HuH-7 (cell line): ENCODE data around the gene MUSK.
"Not testable (repeated sequence)": the region's sequence is repeated elsewhere in the genome, so short reads cannot be mapped to it uniquely, and the experiment has no call there.

Experiments used
- DNase-seq: peaks from one replicate; pipeline ENCODE4 v3.0.0; 2011; ENCODE audit warnings: low spot score

The MUSK gene

DNA sequence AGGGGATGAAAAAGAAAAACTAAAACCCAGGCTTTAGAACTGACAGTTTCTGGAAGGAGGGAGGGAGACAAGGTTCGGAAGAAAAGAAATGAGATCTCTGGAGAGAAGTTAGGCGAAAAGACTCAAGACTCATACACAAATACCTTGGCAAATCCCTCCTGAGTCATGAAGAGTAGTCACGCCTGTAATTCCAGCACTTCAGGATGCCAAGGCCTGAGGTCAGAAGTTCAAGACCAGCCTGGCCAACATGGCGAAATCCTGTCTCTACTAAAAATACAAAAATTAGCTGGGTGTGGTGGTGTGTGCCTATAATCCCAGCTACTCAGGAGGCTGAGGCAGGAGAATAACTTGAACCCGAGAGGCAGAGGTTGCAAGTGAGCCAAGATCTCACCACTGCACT is 27.3 kb downstream of the MUSK start:
- not testable (repeated sequence) for DNase-seq

DNA sequence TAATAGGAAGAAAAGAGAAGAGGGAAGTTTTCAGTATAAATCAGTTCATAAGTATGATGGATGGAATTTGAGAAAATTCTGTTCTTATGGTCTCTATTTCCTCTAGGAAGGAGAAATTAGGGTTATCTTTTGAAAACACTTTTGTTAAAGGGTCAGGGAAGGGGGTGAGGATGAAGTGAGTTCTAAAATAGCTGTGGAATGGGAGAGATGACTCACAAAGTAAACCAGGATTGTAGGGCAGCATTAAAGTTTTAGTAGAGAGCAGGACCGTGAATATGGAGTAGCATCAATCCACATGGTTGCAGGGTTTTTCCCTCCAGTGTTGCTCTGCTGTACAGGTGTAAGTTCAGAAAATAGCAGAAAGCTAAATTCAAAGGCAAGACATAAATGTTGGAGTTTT is 32.4 kb downstream of the MUSK start:
- DNase-seq, result no peak

DNA sequence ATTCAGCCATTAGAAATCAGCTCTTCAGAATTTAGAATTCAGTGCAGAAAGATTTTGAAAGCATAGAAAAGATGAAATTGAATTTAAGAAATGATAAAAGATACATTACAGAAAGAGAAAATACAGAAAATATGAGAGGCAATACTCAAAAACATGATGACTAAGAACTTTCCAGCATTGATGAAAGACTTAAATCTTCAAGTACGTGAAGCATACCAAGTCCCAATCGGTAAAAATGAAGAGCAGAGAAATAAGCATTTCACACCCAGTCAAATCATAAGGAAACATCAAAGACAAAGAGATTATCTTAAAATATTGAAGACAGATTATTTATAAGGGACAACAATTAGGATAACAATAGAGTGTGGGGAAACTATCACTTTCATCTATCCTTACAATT is 35.1 kb downstream of the MUSK start:
- no peak for DNase-seq

DNA sequence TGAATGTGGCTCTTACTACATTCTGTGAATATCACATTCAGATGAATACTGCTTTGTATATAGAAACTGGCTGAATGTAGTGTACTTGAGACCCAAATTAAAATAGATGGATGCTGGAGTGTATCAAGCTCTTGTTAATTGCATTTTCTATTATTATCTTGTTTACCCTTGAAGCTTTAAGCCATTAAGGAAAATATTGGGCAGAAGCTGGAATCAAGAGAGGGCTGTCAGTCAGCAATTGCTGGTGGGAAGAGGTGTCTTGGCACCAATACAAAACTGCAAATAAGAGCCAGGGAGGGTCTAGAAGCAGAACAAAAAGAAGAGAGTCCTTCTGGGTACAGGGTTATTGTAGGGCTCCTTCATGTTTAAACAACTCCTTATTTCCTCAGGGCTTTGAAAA is 38.8 kb downstream of the MUSK start:
- no peak for DNase-seq

DNA sequence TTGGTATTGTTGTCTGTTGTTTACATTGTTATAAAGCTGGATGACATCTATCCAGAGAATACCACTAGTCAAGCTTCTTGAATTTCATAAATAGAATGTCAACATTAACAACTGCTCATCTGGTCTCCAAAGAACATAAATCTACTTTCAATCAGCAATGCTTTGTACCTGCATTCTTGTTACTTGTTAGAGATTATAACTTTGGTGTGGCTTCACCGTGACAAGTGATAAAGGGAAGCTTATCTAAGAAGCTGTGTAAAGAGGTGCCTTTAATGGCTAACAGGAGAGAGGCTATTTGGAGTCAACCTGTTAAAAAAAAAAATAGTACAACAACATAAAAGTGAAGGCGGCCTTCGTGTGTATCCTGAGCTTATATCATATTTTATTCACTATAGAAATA is 41.8 kb downstream of the MUSK start:
- no peak for DNase-seq

DNA sequence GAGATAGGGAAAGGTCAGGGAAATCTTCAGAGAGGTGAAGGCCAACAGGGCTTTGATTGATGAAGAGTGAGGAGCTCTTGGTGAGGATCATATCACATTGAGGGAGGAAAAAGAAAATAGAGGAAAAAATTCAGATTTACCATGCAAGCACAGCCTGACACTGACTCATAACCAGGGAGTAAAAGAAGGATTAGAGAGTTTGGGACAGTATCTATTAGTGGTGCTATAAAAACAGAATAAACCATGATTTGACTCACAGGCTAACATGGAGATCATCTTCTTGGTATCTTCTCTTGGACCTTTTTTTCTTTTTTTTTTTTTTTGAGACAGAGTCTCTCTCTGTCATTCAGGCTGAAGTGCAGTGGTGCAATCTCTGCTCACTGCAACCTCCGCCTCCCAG is 44.4 kb downstream of the MUSK start:
- no peak for DNase-seq

DNA sequence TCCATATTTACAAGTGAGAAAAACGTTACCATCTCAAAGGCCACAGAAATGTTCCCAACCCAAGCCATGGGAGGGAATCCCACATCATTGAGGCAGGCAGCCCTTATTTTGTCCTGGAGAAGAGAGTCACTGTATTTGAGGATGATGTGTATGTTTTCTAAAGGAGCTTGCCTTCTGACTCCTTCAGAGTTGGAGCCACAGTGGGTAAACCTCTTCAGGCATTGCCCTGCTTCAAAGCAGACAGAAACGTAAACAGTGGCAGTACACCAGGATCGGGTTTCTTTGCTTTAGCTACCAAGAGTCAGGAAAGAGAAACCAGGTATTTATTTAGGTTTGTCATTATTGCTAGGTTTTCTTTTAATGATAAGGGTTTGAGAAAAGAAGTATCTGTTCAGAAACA is 45.7 kb downstream of the MUSK start:
- DNase-seq, result peak; percentile 11

DNA sequence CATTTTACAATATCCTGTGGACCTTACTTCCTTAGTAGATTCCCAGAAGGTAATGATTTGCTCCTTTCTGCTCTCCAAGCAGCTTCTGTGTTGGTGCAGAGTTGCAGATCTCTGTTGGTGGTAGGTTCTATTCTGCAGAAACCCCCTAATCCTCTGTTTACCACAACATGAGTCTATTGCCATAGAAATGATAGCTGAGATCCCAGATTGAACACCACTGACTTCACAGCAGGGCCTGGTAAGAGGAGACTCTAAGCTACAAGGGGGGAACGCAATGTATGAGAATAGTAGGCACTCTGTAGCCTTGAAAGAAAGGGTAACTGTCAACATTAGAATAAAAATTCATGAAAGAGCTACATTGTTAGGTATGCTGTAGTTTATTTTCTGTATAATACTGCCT is 59.5 kb downstream of the MUSK start:
- DNase-seq, result no peak

DNA sequence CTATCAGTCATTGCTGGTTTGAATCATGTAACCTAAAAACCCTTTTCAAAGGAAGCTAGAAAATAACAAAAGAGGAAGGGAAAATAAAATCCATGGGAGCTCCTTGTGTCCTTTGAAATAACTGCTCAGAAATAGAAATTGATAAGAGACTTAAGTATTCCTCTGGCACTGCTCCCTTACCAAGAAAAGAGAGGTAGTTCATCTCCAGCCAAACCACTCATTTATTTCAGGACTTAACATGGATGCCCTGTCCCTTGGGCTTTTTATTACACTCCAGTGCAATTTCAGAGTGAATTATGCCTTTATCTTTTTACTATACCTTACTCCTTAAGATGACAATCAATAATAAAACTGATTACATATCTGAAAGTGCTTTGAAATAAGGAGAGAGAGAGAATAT is 61.0 kb downstream of the MUSK start:
- DNase-seq, result no peak

DNA sequence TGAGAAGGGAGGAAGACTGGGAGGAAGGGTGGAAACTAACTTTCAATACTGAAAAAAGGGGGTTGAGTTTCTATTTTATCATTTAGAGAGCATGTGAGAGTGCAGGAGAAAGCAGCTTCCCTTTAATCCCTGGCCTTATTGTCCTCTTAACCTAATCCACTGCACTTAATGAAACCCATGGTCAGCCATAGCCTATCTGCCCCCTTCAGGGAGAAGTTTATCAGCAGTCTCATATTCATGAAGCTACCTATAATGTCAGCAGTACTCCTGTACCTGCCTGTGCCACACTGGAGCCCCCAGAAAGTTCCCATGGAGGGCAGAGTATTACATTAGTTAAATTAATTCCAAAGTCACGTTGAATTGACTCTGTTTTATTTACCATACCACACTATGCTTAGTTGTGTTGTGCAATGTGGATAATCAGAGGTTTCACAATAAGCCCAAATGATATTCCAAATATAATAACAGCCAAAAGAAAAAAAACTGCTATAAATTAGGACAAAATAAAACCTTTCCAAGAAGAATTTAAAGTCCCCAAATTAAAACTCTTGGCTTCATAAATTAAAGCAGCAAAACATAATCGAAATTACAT is 62.9 kb downstream of the MUSK start:
- no peak for DNase-seq

DNA sequence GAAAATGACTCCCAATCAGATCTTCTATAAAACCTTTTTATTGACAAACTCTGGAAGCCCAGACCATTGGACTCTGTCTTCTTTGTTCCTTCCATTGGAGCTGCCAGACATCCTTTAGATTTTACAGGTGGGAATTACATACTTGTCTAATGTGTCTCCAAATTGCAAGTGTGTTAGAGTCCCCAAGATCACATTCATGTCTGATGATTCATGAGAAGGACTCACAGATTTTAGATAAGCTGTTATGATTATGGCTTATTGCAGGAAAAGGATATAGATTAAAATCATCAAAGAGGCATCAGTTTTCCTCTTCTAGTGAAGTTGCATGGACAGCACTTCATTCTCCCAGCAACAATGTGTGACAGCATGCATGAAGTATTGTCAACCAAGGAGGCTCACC is 70.4 kb downstream of the MUSK start:
- DNase-seq, result no peak

DNA sequence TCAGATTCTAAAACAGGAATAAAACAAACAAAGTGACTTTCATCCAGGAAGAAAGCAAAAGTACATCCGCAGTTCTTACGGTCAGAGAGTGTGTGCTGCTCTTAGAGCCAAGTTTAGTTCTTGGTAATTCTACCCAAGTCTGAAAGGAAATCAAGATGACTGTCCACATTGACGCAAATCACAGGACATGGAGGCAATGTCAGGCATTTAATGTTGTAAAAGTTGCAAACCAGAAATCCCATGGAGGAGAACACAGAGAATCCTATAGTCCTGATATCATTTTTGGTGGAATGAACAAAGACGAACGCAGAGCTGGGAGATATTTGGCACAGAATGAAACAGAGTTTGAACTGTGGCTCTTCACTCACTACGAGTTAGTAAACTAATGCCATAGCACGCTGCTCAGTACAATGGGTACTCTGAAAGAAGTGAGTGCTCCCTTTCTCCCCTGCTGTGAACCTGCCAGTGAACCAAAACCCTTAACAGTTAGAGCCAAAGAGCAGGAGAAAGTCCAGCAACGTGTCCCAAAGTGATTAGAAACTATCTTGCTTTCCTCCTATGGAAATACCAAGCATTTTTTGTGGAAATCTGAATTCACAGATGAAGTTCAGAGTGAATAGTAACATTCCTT is 74.3 kb downstream of the MUSK start:
- DNase-seq, result no peak

DNA sequence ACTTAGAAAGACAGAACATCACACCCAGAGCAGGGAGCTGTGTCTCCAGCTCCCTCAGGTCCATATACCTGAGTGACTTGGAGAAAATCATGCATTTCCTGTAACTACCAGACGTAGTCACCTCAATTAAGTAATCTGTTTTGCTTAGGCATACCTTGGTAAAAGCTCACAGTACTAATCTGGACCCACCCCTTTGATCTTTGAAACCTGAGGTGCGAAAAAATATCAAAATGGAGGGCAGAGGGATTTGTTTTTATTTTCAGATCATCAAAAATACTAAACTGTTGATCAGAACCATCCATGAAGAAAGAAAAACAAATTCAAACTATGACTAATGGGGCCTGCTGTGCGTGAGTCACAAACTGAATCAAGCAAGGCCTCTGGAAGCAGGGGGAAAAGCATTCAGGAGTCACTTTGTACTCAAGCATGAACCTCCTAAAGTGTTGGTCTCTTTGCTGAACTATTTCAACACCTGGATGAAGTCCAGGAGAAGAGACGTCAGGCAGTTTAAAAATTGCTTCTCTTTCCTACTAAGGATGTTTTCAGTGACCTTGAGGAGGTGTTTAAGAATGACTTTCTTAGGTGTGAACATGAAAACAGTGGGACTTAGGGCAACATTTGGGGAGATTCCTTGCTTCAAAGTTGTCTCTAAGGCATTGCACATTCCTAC is 76.3 kb downstream of the MUSK start:
- DNase-seq, result no peak

DNA sequence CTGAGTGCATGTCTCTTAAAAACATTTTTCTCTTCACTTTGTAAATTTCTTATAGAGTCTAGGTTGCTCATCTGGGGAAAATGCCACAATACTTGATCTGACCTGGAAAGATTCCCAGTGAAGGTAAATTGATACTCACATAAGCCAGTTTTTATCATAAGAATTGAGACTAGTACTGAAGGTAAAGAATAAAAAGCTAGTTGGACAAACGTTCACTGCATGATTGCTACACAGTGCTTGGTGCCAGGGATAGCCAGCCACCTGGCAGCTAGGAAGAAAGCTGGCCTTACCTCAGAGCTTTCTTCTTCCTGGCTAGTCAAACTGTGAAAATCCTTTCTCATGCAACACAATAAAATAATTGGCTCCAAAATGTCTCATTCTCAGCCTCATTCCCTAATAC is 77.1 kb downstream of the MUSK start:
- DNase-seq, result no peak

DNA sequence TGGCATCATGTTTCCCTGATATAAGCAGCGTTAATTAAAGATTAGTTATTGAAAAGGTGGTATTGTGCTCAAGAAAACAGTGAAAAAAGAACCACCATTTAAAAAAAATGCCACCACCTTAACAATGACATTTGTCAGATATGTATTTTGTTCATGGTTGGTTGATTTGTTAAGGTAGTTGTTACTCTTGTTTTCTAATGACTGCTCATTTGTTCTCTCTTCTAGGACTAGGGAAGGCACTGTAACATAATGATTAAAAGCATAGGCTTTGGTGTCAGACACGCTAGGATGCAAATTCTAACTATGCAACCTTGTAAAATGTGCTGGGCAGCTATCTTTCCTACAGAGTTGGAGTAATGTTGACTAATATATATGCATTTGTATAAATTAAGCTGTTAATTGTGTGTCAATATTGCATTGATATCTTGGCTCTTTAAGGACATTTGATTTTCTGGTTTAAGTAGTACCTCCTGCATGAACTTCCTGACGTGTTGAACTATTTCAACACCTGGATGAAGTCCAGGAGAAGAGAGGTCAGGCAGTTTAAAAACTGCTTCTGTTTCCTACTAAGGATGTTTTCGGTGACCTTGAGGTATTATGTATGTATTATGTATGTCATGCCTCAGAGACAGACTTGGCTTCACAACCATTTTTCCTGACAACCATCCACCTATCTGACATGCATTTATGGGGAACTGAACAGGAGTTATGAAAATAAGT is 77.8 kb downstream of the MUSK start:
- no peak for DNase-seq

DNA sequence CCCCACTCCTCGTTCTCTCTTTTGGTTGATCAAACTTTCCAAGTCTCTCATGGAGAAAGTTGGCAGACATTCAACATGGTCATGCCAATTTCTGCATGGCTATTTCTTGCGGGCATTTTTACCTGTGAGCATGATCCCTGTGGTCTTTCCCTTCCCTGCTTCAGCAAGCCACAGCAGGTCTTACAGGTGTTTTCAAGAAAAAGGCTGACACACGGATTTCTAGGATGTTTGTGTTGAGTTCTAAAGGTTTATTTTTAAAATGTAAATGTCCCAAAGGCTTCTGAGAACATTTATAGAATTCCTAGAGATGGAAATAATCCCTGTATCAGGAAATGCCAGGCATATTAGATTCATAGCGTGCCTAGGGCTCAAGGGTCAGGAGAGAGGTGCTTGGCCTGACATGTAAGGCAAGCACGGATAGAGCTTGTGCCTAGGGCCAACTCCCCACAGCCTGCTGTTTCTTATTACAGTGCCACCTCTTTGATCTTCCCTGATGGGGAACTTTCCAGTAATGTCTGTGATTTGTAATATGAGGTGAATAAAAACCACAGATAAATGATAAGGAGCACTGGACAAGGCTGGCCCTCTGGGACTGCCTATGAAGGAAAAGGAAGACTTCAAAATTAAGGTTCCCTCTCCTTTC is 79.8 kb downstream of the MUSK start:
- DNase-seq, result no peak

DNA sequence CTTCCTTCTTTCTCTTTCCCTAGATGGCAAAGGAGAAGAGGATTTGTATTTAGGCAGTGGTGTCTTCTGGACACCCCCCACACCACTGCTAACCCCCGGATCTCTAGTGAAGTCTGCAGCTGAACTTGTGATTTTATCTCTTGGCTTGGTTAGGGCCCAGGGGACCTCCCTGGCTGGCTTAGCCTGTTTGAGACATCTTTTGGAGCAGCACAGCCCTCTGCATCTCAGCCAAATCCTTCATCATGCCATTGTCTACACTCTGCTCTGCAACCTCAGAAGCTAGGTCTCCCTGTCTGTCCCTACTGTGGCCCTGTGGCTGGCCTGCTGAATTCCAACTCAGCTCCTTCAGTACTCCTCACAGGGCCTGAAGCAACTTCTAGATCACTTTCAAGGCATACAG is 81.7 kb downstream of the MUSK start:
- DNase-seq, result no peak

DNA sequence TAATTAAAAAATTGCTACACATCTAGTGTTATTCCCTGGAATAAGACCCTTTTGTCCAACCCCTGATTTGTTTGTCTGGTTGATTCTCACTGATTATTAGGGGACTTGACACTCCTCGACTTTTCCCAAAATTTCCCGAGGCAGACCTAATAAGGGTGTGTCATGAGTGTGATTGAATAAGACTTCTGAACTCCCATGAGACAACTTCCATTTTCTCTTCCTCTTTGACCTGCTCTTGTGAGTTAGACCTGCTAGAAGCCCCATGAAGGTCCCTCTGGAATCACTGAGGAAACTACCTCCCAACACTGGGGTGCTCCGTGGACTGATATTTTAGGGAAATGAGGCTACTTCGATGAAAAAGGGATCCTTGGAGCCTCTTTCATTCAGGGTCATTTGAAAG is 83.4 kb downstream of the MUSK start:
- DNase-seq, result no peak

DNA sequence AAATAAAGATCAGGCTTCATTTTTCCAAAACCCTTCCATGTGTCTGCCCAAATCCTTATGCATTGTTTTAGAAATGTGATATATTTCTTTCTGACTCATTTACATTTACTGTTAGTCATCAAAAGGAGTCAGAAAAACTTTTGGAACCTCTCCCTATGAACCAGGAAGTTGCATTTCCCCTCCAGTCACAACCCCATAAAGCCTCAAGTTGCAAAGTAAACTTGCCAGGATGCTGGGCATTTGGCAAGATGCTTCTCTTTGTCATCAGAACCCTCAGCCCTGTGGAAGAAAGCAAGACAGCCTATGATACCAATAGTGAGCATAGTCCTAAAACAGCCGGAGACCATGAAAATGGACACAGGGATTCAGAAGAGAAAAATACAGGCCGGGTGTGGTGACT is 84.2 kb downstream of the MUSK start:
- no peak for DNase-seq

DNA sequence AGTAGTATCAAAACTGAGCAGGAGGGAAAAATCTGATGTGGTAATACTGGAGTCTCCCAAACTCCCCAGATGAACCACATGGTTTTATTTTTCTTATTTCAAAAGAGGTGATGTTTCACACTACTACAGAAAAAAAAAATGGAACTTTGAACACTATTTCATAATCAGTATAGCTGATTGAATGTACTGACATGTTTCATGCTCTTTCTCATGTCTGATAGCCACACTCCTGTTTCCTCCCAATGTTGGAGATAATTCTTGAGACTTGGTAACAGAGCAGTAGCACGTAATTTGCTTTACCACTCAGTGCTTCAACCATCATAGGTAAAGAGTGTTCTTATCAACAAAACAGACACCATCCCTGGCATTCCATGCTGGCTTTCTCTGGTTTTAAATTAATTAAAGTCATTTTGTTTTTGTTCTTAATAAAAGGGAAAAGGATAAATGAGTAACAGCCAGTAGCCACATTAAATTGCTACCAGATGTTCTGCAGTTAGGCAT is 85.2 kb downstream of the MUSK start:
- DNase-seq, result no peak

DNA sequence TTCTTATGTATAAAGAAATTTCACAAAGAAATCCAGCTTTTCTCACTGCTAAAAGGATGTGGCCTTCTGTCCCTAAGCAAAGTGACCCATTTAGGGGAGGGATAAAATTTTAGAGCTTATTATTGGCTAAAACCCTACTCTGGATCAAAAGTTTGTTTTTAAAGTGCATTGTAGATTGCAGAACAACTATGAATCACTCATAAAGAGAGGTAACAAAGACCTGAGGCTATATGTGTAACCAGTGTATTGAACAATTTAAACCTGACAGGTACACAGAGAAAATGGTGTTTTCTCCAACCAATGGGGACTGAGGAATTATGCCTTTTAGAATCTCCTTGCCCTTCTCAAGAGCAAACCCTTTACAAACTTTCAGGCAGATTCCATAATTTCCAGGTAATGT is 86.6 kb downstream of the MUSK start:
- no peak for DNase-seq

DNA sequence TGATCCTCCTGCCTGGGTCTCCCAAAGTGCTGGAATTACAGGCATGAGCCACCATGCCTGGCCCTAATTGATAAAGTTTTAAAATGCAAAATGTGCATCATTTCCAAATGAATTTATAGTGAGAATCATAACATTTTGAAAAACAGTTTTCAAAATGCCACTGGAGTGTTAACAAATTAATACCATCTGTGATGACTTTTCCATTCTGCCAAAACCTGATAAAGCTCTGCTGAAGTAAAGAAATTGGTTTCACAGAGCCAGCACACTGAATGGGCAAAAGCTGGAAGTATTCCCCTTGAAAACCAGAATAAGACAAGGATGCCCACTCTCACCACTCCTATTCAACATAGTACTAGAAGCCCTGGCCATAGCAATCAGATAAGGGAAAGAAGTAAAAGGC is 89.6 kb downstream of the MUSK start:
- DNase-seq, result no peak

DNA sequence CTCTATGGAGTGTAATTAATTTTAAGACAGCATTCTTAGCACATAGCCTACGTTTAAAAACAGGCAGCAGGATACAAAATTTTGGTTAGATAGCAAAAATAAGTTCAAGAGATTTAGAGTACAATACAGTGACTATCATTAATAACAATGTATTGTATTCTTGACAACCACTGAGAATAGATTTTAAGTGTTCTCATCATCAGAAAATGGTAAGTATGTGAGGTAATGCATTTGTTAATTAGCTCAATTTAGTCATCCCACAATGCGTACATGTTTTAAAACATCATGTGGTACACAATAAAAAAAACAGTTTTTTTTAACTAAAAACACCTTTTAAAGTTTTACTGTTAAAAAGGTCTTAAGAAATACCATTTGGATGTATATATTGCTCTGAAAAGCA is 94.2 kb downstream of the MUSK start:
- no peak for DNase-seq
